ENCODE results near the gene PANX2.
"Not testable (repeated sequence)": the region's sequence is repeated elsewhere in the genome, so short reads cannot be mapped to it uniquely, and the experiment has no call there.

Gene PANX2

GRCh38 chr22:50170453-50171318, at the start of gene PANX2:
PANX2 (plus strand) TSS chr22:50170731; CDS start chr22:50170731, 0 bp downstream.
- DNase-seq (ENCODE audit: low spot score) (no peak), FAIRE-seq (no peak)

GRCh38 chr22:50121202-50121740, 49.3 kb upstream of the PANX2 start:
- no peak for FAIRE-seq
- DNase-seq (ENCODE audit: low spot score), result no peak

- FAIRE-seq (no peak), DNase-seq (ENCODE audit: low spot score) (no peak)
Measured at GRCh38 chr22:50123119-50123518, 47.4 kb upstream of the PANX2 start.

GRCh38 chr22:50125029-50125428, 45.5 kb upstream of the PANX2 start:
- DNase-seq (ENCODE audit: low spot score), result no peak
- FAIRE-seq, result no peak

GRCh38 chr22:50129121-50129736, 41.3 kb upstream of the PANX2 start:
- FAIRE-seq (no peak), DNase-seq (ENCODE audit: low spot score) (no peak)

- FAIRE-seq (no peak), DNase-seq (ENCODE audit: low spot score) (no peak)
Measured at GRCh38 chr22:50131894-50132293, 38.6 kb upstream of the PANX2 start.

GRCh38 chr22:50134481-50134880, 36.0 kb upstream of the PANX2 start:
- no peak for FAIRE-seq
- no peak for DNase-seq (ENCODE audit: low spot score)

- FAIRE-seq, result no peak
- no peak for DNase-seq (ENCODE audit: low spot score)
Measured at GRCh38 chr22:50136581-50137015, 33.9 kb upstream of the PANX2 start.

- FAIRE-seq; DNase-seq (ENCODE audit: low spot score): not testable (repeated sequence)
Measured at GRCh38 chr22:50137277-50137676, 33.3 kb upstream of the PANX2 start.

- DNase-seq (ENCODE audit: low spot score), result no peak
- FAIRE-seq, result no peak
Measured at GRCh38 chr22:50138041-50138440, 32.5 kb upstream of the PANX2 start.

- no peak for FAIRE-seq
- DNase-seq (ENCODE audit: low spot score), result no peak
Measured at GRCh38 chr22:50138988-50139387, 31.5 kb upstream of the PANX2 start.

- DNase-seq (ENCODE audit: low spot score) (no peak), FAIRE-seq (no peak)
Measured at GRCh38 chr22:50139843-50140415, 30.6 kb upstream of the PANX2 start.

- DNase-seq (ENCODE audit: low spot score) (no peak), FAIRE-seq (no peak)
Measured at GRCh38 chr22:50140615-50141014, 29.9 kb upstream of the PANX2 start.

- DNase-seq (ENCODE audit: low spot score), result no peak
- no peak for FAIRE-seq
Measured at GRCh38 chr22:50141462-50141861, 29.1 kb upstream of the PANX2 start.

GRCh38 chr22:50141891-50142363, 28.6 kb upstream of the PANX2 start:
- DNase-seq (ENCODE audit: low spot score), result no peak
- no peak for FAIRE-seq

- no peak for DNase-seq (ENCODE audit: low spot score)
- FAIRE-seq, result no peak
Measured at GRCh38 chr22:50143096-50143495, 27.4 kb upstream of the PANX2 start.

- no peak for FAIRE-seq
- no peak for DNase-seq (ENCODE audit: low spot score)
Measured at GRCh38 chr22:50144005-50144614, 26.4 kb upstream of the PANX2 start.

GRCh38 chr22:50145721-50146438, 24.7 kb upstream of the PANX2 start:
- FAIRE-seq (no peak), DNase-seq (ENCODE audit: low spot score) (no peak)

GRCh38 chr22:50146439-50147238, 23.9 kb upstream of the PANX2 start:
- FAIRE-seq (peak; percentile 68), DNase-seq (ENCODE audit: low spot score) (peak; percentile 48)
